Measurements from ENCODE around the gene UBA1.

Gene UBA1

GRCh38 chrX:47146936-47147859, 46.4 kb upstream of the UBA1 start:
- Histone ChIP-seq H3K27ac (peak overlapping the region; percentile 24 to 96), H3K4me3 (peak overlapping the region; percentile 76)
- TF ChIP-seq, protein P1, sequence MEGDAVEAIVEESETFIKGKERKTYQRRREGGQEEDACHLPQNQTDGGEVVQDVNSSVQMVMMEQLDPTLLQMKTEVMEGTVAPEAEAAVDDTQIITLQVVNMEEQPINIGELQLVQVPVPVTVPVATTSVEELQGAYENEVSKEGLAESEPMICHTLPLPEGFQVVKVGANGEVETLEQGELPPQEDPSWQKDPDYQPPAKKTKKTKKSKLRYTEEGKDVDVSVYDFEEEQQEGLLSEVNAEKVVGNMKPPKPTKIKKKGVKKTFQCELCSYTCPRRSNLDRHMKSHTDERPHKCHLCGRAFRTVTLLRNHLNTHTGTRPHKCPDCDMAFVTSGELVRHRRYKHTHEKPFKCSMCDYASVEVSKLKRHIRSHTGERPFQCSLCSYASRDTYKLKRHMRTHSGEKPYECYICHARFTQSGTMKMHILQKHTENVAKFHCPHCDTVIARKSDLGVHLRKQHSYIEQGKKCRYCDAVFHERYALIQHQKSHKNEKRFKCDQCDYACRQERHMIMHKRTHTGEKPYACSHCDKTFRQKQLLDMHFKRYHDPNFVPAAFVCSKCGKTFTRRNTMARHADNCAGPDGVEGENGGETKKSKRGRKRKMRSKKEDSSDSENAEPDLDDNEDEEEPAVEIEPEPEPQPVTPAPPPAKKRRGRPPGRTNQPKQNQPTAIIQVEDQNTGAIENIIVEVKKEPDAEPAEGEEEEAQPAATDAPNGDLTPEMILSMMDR (IDR thresholded peaks at IDR 0.05): no peak
- no peak for DNase-seq (ENCODE audit: low spot score)

- TF ChIP-seq, protein P1 (IDR thresholded peaks at IDR 0.05): no peak
- Histone ChIP-seq H3K27ac (no peak overlapping the region), H3K4me3 (no peak overlapping the region)
- DNase-seq (ENCODE audit: low spot score): no peak
Observed at GRCh38 chrX:47148946-47149345, 44.7 kb upstream of the UBA1 start.

DNA sequence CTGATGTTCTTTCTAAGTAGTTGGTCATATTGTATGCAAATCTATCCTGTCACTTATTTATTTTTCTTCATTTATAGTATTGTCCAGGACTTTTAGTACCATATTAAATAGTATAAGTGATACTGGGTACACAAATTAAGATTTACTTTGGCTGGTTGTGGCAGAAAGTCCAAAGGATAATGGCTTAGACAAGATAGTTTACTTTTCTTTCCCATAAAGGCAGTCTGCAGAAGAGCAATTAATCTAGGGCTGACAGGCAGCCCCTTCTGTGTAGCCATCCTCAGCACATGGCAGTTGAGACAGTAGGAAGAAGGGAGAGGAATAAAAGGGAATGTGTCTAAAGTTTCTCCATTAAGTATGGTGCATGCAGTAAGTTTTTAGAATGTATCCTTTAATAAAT, 42.2 kb upstream of the UBA1 start:
- DNase-seq (ENCODE audit: low spot score): no peak
- TF ChIP-seq, protein P1 (IDR thresholded peaks at IDR 0.05): no peak
- Histone ChIP-seq H3K4me3 (no peak overlapping the region), H3K27ac (no peak overlapping the region)

DNA sequence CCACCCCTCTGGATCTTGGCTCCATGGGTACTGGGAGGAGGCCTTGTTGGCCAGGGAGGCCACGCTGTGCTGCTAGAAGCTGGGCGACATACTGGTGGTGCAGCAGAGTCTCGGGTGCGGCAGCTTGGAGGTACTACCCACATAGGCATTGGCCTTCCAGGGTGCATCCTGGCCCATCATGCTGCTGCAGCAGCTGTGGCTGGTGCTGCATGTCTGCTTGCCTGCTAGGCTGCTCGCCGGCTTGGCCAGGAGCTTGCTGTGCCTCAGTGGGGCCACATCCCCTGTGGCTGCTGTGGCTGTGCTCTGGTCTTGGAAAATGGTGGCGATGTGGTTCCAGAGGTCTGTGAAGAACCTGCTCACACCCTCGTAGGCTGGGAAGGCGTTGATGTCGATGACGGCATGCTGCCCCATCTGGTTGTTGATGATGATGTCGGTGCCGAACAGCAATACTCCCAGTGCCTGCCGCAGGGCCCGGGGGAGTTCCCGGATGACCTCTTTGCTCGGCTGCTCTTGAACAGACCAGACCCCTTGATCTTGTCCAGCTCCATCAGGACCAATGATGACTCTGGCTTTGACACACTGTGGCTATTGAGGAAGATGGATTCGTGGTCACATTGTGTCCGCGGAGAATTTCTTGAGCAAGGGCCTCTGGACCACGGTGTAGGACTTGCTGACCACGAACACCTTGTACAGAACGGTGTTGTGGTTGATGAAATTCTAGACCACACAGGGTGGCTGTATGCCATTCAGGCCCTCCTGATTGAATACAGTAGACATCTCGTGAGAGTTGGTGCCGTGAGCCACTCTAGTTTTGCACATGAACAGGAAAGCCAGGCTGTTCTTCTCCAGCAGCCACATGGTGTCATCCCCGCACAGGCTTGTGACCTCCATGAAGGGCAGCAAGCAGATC, 36.8 kb upstream of the UBA1 start:
- no peak for DNase-seq (ENCODE audit: low spot score)
- TF ChIP-seq, protein P1 (IDR thresholded peaks at IDR 0.05): no peak
- no peak overlapping the region for H3K27ac ChIP-seq
- no peak overlapping the region for H3K4me3 ChIP-seq

GRCh38 chrX:47158131-47158530, 35.5 kb upstream of the UBA1 start:
- DNase-seq (ENCODE audit: low spot score): no peak
- no peak overlapping the region for H3K4me3 ChIP-seq
- H3K27ac ChIP-seq: no peak overlapping the region
- TF ChIP-seq, protein P1 (IDR thresholded peaks at IDR 0.05): no peak

GRCh38 chrX:47158781-47159180, 34.8 kb upstream of the UBA1 start:
- TF ChIP-seq, protein P1 (IDR thresholded peaks at IDR 0.05): no peak
- no peak overlapping the region for H3K27ac ChIP-seq
- no peak for DNase-seq (ENCODE audit: low spot score)
- no peak overlapping the region for H3K4me3 ChIP-seq

Measured in coronary artery (tissue), 2 donors.